ENCODE results near the gene METRN. TPM values are rescaled to one million over a fixed set of nuclear protein-coding genes. Genes with fewer than 3 reads are reported as not detected.
A peak's percentile ranks its signal among the peaks of the same experiment; 100 is the strongest.

The METRN gene
- total and polyA plus RNA-seq, 2 of the 4 experiments (the other 2 are of a cell fraction): 6.1 to 48.2 TPM

- Histone ChIP-seq H2BK5ac (ENCODE audit: low read depth, low read length, poor library complexity, severe bottlenecking) (no peak overlapping the region), H3K9ac (ENCODE audit: low read depth, low read length) (no peak overlapping the region), H4K20me1 (ENCODE audit: insufficient read depth, low read length) (peaks cover 22% of the 10 kb centered on the region), H4K5ac (ENCODE audit: low read depth, low read length) (no peak overlapping the region), H2AK5ac (ENCODE audit: low read depth, low read length) (no peak overlapping the region), H3K79me1 (ENCODE audit: low read depth in 1 of 2, low read length in 2 of 2) (peaks cover 0 to 29% of the 10 kb centered on the region in 2 experiments; a peak in 1 of 4 replicates), H4K91ac (ENCODE audit: insufficient read depth, low read depth, low read length) (no peak overlapping the region), H3K9me1 (ENCODE audit: insufficient read depth, low read length) (peaks cover 6% of the 10 kb centered on the region), H2AFZ (replicated peaks; ENCODE audit: low read length, poor library complexity) (no peak overlapping the region), H3K56ac (ENCODE audit: extremely low read depth, insufficient read depth, low read length) (no peak overlapping the region), H2BK120ac (ENCODE audit: low read depth, low read length) (no peak overlapping the region), H3K4me2 (ENCODE audit: low read depth, low read length) (peak overlapping the region; percentile 93; the same call in 1 of the 2 replicates), H2BK20ac (ENCODE audit: low read depth, low read length) (no peak overlapping the region), H2BK15ac (ENCODE audit: low read depth, low read length) (no peak overlapping the region), H3K23ac (ENCODE audit: low read depth, low read length) (no peak overlapping the region), H3K9me3 (ENCODE audit: control insufficient read depth, insufficient read depth, low read length) (no peaks in the 10 kb centered on the region), H3K27ac (ENCODE audit: insufficient read depth, low read length) (no peak overlapping the region), H2AK9ac (replicated peaks; ENCODE audit: low read depth, low read length, poor library complexity) (peak overlapping the region; percentile 55), H3K4me1 (ENCODE audit: control insufficient read depth, insufficient read depth, low read length) (peaks cover 6% of the 10 kb centered on the region), H3K4ac (ENCODE audit: low read depth, low read length) (no peak overlapping the region), H3K4me3 (ENCODE audit: insufficient read depth, low read depth, low read length) (peak overlapping the region; percentile 68; the same call in 1 of the 2 replicates), H3K36me3 (ENCODE audit: control insufficient read depth, insufficient read depth, low read length) (peaks cover 47% of the 10 kb centered on the region), H4K8ac (ENCODE audit: low read depth in 2 of 2, low read length in 2 of 2) (no peak overlapping the region), H3K14ac (replicated peaks; ENCODE audit: low read depth, low read length) (no peak overlapping the region), H3K27me3 (ENCODE audit: control insufficient read depth, insufficient read depth, low read length) (no peaks in the 10 kb centered on the region), H3K18ac (ENCODE audit: low read depth, low read length) (no peak overlapping the region)
- intact Hi-C loops (cut with micrococcal nuclease) (no loop called here), dilution Hi-C loops (cut with HindIII; ENCODE audit: low sequenced_read_pairs, unreplicated experiment) (no loop called here), in situ Hi-C loops (cut with MboI; ENCODE audit: low sequenced_read_pairs) (no loop called here)
- WGBS, 2 experiments (ENCODE audit: extremely low coverage in 2 of 2, insufficient read length in 1 of 2): 100% methylated on average over 5 of the region's 13 CpGs; no CpG with 5 or more reads in 1 of the 2 experiments
- DNase-seq (no peak), ATAC-seq (ENCODE audit: low read depth) (no peak)
- TF ChIP-seq MXI1 (IDR thresholded peaks at IDR 0.05; ENCODE audit: borderline replicate concordance, low read depth, low read length) (no peak), NFE2L2 (IDR thresholded peaks at IDR 0.05; ENCODE audit: low read depth, low read length) (no peak), CHD1 (IDR thresholded peaks at IDR 0.05; ENCODE audit: low read depth, low read length) (no peak), ELK1 (IDR thresholded peaks at IDR 0.05; ENCODE audit: borderline replicate concordance, low read depth, low read length) (no peak), RCOR1 (IDR thresholded peaks at IDR 0.05; ENCODE audit: insufficient replicate concordance, low read length) (no peak), BHLHE40 (IDR thresholded peaks at IDR 0.05; ENCODE audit: low read depth, low read length) (no peak), MAFK (IDR thresholded peaks at IDR 0.05; ENCODE audit: low read depth, low read length) (no peak), CEBPB (IDR thresholded peaks at IDR 0.05; ENCODE audit: low read depth, low read length) (no peak), RAD21 (IDR thresholded peaks at IDR 0.05; ENCODE audit: low read length) (no peak), MAZ (IDR thresholded peaks at IDR 0.05; ENCODE audit: borderline replicate concordance, low read depth, low read length) (no peak), SMC3 (IDR thresholded peaks at IDR 0.05; ENCODE audit: low read depth, low read length) (no peak)
- POLR2A ChIA-PET (ENCODE audit: unreplicated experiment): no interaction called here
- CTCF ChIA-PET: no interaction called here
- no TSS peak for BruUV-seq (replicated peaks)
Observed at GRCh38 chr16:669666-670065, 45.3 kb upstream of the METRN start.
